IMR-90 (cell line): Measurements from ENCODE around the gene SAMD4B. TPM values are rescaled to one million over a fixed set of nuclear protein-coding genes. Genes with fewer than 3 reads are reported as not detected.
A peak's percentile ranks its signal among the peaks of the same experiment; 100 is the strongest.
"Not testable (repeated sequence)": the region's sequence is repeated elsewhere in the genome, so short reads cannot be mapped to it uniquely, and the experiment has no call there.

ENCODE experiments used
- ATAC-seq: fragments of 200-7000 bp; cut with Tn5 transposase; 2 replicates; pipeline ENCODE4 v1.9.1; 2020; ENCODE audit warnings: low read depth, mild to moderate bottlenecking, moderate library complexity
- BruUV-seq: library from RNA; stranded (reverse); fragments of 400-500 nt; replicated peaks from 2 replicates; lab custom pipeline; 2021; lab: Mats Ljungman, UMichigan
- CTCF ChIA-PET: fragments of 300-600 bp; formaldehyde crosslinking; extraction: SDS; loops from one replicate; lab custom pipeline; 2021; ENCODE audit warnings: antibody characterized with exemption; lab: Yijun Ruan, JAX
- POLR2A ChIA-PET: fragments of 300-600 bp; sonication (Branson Sonifier 250); formaldehyde crosslinking; loops from one replicate; lab custom pipeline; 2022; ENCODE audit warnings: antibody characterized with exemption; ENCODE audit not compliant: unreplicated experiment; lab: Charles Lee
- DNase-seq: peaks from one replicate; pipeline ENCODE4 v3.0.0; 2013
- H2AFZ ChIP-seq: replicated peaks from 2 replicates; pipeline ENCODE3; 2013; ENCODE audit warnings: low read length, mild to moderate bottlenecking; ENCODE audit not compliant: poor library complexity
- H2AK5ac ChIP-seq: 2 replicates; pipeline ENCODE4 v1.6.1; 2013; ENCODE audit warnings: low read depth, low read length, inconsistent platforms
- H2AK9ac ChIP-seq: replicated peaks from 2 replicates; pipeline ENCODE3; 2013; ENCODE audit warnings: mild to moderate bottlenecking, low read depth, low read length, moderate library complexity; ENCODE audit not compliant: poor library complexity
- H2BK120ac ChIP-seq: 2 replicates; pipeline ENCODE4 v1.6.1; 2013; ENCODE audit warnings: low read depth, low read length, inconsistent platforms
- H2BK15ac ChIP-seq: 3 replicates; pipeline ENCODE4 v1.6.1; 2013; ENCODE audit warnings: low read depth, low read length, inconsistent platforms
- H2BK20ac ChIP-seq: 2 replicates; pipeline ENCODE4 v1.6.1; 2013; ENCODE audit warnings: low read depth, mild to moderate bottlenecking, inconsistent platforms, low read length, moderate library complexity
- H2BK5ac ChIP-seq: 2 replicates; pipeline ENCODE4 v1.6.1; 2013; ENCODE audit warnings: mild to moderate bottlenecking, low read depth, low read length, inconsistent platforms; ENCODE audit not compliant: poor library complexity, severe bottlenecking
- H3K14ac ChIP-seq: replicated peaks from 2 replicates; pipeline ENCODE4 v1.6.1; 2013; ENCODE audit warnings: low read depth, low read length, inconsistent platforms
- H3K18ac ChIP-seq: 2 replicates; pipeline ENCODE4 v1.6.1; 2013; ENCODE audit warnings: low read depth, low read length, control low read depth
- H3K23ac ChIP-seq: 2 replicates; pipeline ENCODE4 v1.6.1; 2013; ENCODE audit warnings: low read depth, low read length, inconsistent platforms
- H3K27ac ChIP-seq: 2 replicates; pipeline ENCODE4 v1.5.1; 2013; ENCODE audit warnings: mild to moderate bottlenecking, control low read depth, low read length; ENCODE audit not compliant: insufficient read depth
- H3K27me3 ChIP-seq: 2 replicates; pipeline ENCODE4 v1.6.1; 2013; ENCODE audit warnings: low read length; ENCODE audit not compliant: control insufficient read depth, insufficient read depth
- H3K36me3 ChIP-seq: 2 replicates; pipeline ENCODE4 v1.6.1; 2013; ENCODE audit warnings: low read length, mixed read lengths; ENCODE audit not compliant: control insufficient read depth, insufficient read depth
- H3K4ac ChIP-seq: 2 replicates; pipeline ENCODE4 v1.6.1; 2013; ENCODE audit warnings: low read depth, low read length, inconsistent platforms
- H3K4me1 ChIP-seq: 2 replicates; pipeline ENCODE4 v1.6.1; 2013; ENCODE audit warnings: low read length, mixed read lengths; ENCODE audit not compliant: control insufficient read depth, insufficient read depth
- H3K4me2 ChIP-seq: 2 replicates; pipeline ENCODE4 v1.6.1; 2013; ENCODE audit warnings: low read depth, mild to moderate bottlenecking, control low read depth, low read length, moderate library complexity
- H3K4me3 ChIP-seq: 2 replicates; pipeline ENCODE4 v1.5.1; 2013; ENCODE audit warnings: low read depth, mild to moderate bottlenecking, control low read depth, low read length, moderate library complexity; ENCODE audit not compliant: insufficient read depth
- H3K56ac ChIP-seq: 2 replicates; pipeline ENCODE4 v1.6.1; 2013; ENCODE audit warnings: low read length, inconsistent platforms; ENCODE audit not compliant: insufficient read depth; ENCODE audit errors: extremely low read depth
- H3K79me1 ChIP-seq, 2 experiments: 2 replicates each; pipeline ENCODE4 v1.6.1; 2013; ENCODE audit warnings: low read length in 2 of 2, inconsistent platforms in 1 of 2, low read depth in 1 of 2
- H3K9ac ChIP-seq: 2 replicates; pipeline ENCODE4 v1.6.1; 2013; ENCODE audit warnings: low read depth, low read length, control low read depth
- H3K9me1 ChIP-seq: 2 replicates; pipeline ENCODE4 v1.6.1; 2013; ENCODE audit warnings: low read length, inconsistent platforms; ENCODE audit not compliant: insufficient read depth
- H3K9me3 ChIP-seq: 2 replicates; pipeline ENCODE4 v1.6.1; 2013; ENCODE audit warnings: low read length; ENCODE audit not compliant: control insufficient read depth, insufficient read depth
- H4K20me1 ChIP-seq: 2 replicates; pipeline ENCODE4 v1.6.1; 2013; ENCODE audit warnings: low read length, inconsistent platforms; ENCODE audit not compliant: insufficient read depth
- H4K5ac ChIP-seq: 2 replicates; pipeline ENCODE4 v1.6.1; 2013; ENCODE audit warnings: mild to moderate bottlenecking, low read depth, low read length, control low read depth
- H4K8ac ChIP-seq, 2 experiments: 2 replicates each; pipeline ENCODE4 v1.6.1; 2013; ENCODE audit warnings: low read depth in 2 of 2, low read length in 2 of 2, control low read depth in 1 of 2, inconsistent platforms in 1 of 2
- H4K91ac ChIP-seq: 2 replicates; pipeline ENCODE4 v1.6.1; 2013; ENCODE audit warnings: low read depth, low read length, inconsistent platforms; ENCODE audit not compliant: insufficient read depth
- CEBPB ChIP-seq: IDR thresholded peaks from 2 replicates; pipeline ENCODE4 v1.6.1; 2012; ENCODE audit warnings: low read depth, low read length, improper control_type of control experiment
- MAZ ChIP-seq: IDR thresholded peaks from 2 replicates; pipeline ENCODE4 v1.6.1; 2012; ENCODE audit warnings: low read depth, mild to moderate bottlenecking, low read length, improper control_type of control experiment, moderate library complexity, borderline replicate concordance
- MXI1 ChIP-seq: IDR thresholded peaks from 2 replicates; pipeline ENCODE4 v1.6.1; 2012; ENCODE audit warnings: low read depth, mild to moderate bottlenecking, low read length, moderate library complexity, borderline replicate concordance
- RFX5 ChIP-seq: IDR thresholded peaks from 2 replicates; pipeline ENCODE4 v1.8.0; 2012; ENCODE audit warnings: low read depth, mild to moderate bottlenecking, low read length, moderate library complexity
- WGBS, 2 experiments: methylation state at CpG; one replicate each; pipeline versions ENCODE4 v1.1.5 to v1.1.7; 2013; ENCODE audit warnings: missing lambda C conversion rate in 2 of 2; ENCODE audit not compliant: insufficient read length in 1 of 2; ENCODE audit errors: extremely low coverage in 2 of 2; 5-methylcytosine and 5-hydroxymethylcytosine counted together
- dilution Hi-C: fragments of 300-500 bp; cut with HindIII; formaldehyde crosslinking; loops from one replicate; pipeline ENCODE4 v1.14.3; 2018; ENCODE audit warnings: low sequenced_read_pairs; ENCODE audit not compliant: unreplicated experiment
- in situ Hi-C: fragments of 300-500 bp; cut with MboI; formaldehyde crosslinking; loops from 3 replicates; pipeline ENCODE4 v1.14.3; 2019; ENCODE audit warnings: low sequenced_read_pairs, inconsistent platforms, mixed read lengths
- intact Hi-C: fragments of 100-400 bp; cut with micrococcal nuclease; formaldehyde crosslinking; loops from 2 replicates; pipeline ENCODE4 v1.10.0; 2022
- polyA plus RNA-seq, 3 experiments: library from polyadenylated mRNA; depleted of rRNA; stranded (reverse); fragments of >200 nt; gene quantifications; 2 replicates each; pipeline ENCODE4 v1.2.3, GENCODE V29; 2012; ENCODE audit warnings: low replicate concordance in 1 of 3
- total RNA-seq: library from RNA; depleted of rRNA; stranded (reverse); fragments of >200 nt; gene quantifications from 2 replicates; pipeline ENCODE4 v1.2.3, GENCODE V29; 2012
- TF ChIP-seq, protein P1 (sequence below): fragments of 150-350 bp; IDR thresholded peaks from 2 replicates; pipeline ENCODE4 v1.6.1; 2017; ENCODE audit warnings: mild to moderate bottlenecking, antibody characterized with exemption, low read length, low read depth

The SAMD4B gene
- total and polyA plus RNA-seq, 2 of the 4 experiments (the other 2 are of a cell fraction): 18.3 to 97.2 TPM

- Histone ChIP-seq H4K8ac (no peak overlapping the region), H2BK5ac (no peak overlapping the region), H3K36me3 (no peaks in the 10 kb centered on the region), H3K14ac (no peak overlapping the region), H3K9me3 (no peaks in the 10 kb centered on the region), H2BK120ac (no peak overlapping the region), H3K4me2 (no peak overlapping the region), H3K27me3 (no peaks in the 10 kb centered on the region), H2AK9ac (no peak overlapping the region), H3K4ac (no peak overlapping the region), H3K9ac (no peak overlapping the region), H3K27ac (no peak overlapping the region), H3K18ac (no peak overlapping the region), H3K79me1 (peaks cover 11 to 35% of the 10 kb centered on the region in 2 experiments; a peak in 3 of 4 replicates), H3K56ac (no peak overlapping the region), H3K23ac (no peak overlapping the region), H4K5ac (no peak overlapping the region), H3K4me1 (peaks cover 8% of the 10 kb centered on the region), H2AFZ (no peak overlapping the region), H4K91ac (no peak overlapping the region), H3K4me3 (no peak overlapping the region), H2BK15ac (no peak overlapping the region), H2AK5ac (peak overlapping the region; percentile 15; the same call in 1 of the 2 replicates), H3K9me1 (peaks cover 6% of the 10 kb centered on the region; the same call in 1 of the 2 replicates), H4K20me1 (peaks cover 5% of the 10 kb centered on the region; the same call in 1 of the 2 replicates), H2BK20ac (no peak overlapping the region)
- intact Hi-C loops (loop anchor here (5.0 kb wide), 1 partner anchor 217 kb away; no protein-coding TSS in a partner anchor), in situ Hi-C loops (no loop called here), dilution Hi-C loops (no loop called here)
- DNase-seq (no peak), ATAC-seq (no peak)
- no TSS peak for BruUV-seq
- CTCF ChIA-PET: no interaction called here
- POLR2A ChIA-PET: no interaction called here
- TF ChIP-seq CEBPB: no peak
- no peak for TF ChIP-seq RFX5
- TF ChIP-seq MXI1: no peak
- TF ChIP-seq, protein P1, sequence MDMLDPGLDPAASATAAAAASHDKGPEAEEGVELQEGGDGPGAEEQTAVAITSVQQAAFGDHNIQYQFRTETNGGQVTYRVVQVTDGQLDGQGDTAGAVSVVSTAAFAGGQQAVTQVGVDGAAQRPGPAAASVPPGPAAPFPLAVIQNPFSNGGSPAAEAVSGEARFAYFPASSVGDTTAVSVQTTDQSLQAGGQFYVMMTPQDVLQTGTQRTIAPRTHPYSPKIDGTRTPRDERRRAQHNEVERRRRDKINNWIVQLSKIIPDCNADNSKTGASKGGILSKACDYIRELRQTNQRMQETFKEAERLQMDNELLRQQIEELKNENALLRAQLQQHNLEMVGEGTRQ: no peak
- no peak for TF ChIP-seq MAZ
- no CpG with 5 or more reads among the region's 1 CpG for WGBS, 2 experiments
These were observed 2.5 kb upstream of the SAMD4B start for GRCh38 chr19:39339674-39340073.

- peaks cover 13 to 40% of the 10 kb centered on the region in 2 experiments; a peak in 3 of 4 replicates for H3K79me1 ChIP-seq
- H2AK9ac ChIP-seq, H3K27ac ChIP-seq, BruUV-seq, H2BK20ac ChIP-seq, H2AFZ ChIP-seq, H3K4me1 ChIP-seq, ATAC-seq, in situ Hi-C loops, H3K36me3 ChIP-seq, H3K4ac ChIP-seq, CTCF ChIA-PET, H3K9ac ChIP-seq, H2BK15ac ChIP-seq, H4K8ac ChIP-seq, H3K23ac ChIP-seq, H3K9me3 ChIP-seq, H2BK120ac ChIP-seq, H3K56ac ChIP-seq, POLR2A ChIA-PET, DNase-seq, H4K5ac ChIP-seq, H2BK5ac ChIP-seq, H3K14ac ChIP-seq, H3K4me3 ChIP-seq, H3K18ac ChIP-seq, H3K27me3 ChIP-seq, H3K4me2 ChIP-seq, H3K9me1 ChIP-seq, H2AK5ac ChIP-seq, dilution Hi-C loops, H4K20me1 ChIP-seq, H4K91ac ChIP-seq: not testable (repeated sequence)
- intact Hi-C loops: loop anchor here (5.0 kb wide), 1 partner anchor 218 kb away; no protein-coding TSS in a partner anchor
- 88% methylated on average over 3 of the region's 7 CpGs; no CpG with 5 or more reads in 1 of the 2 experiments for WGBS, 2 experiments
These were observed 2.1 kb upstream of the SAMD4B start for GRCh38 chr19:39340156-39340555.
